ENCODE data around the gene C5orf34.

Gene C5orf34

DNA sequence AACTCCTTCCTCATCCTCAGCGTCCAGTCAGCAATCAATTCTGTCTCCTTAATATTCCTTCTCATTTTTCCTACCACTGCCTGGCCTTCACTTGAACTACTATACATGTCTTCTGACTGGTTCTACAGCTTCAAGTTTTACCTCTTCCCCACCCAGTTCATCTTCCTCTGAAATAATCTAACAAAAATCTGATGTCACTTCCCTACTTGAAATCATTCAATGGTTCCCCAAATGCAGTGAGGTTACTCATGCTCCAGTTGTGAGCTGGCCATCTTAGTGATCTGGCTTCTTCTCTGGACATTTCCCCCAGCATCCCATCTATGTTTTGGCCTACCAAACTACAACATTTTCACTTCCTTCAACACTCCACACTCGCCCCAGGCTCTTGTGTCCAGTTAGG is 16.4 kb downstream of the C5orf34 start:
- ChIA-PET POLR2A (no interaction called here), CTCF (interaction anchor here (1.4 to 3.4 kb wide), 3 partner anchors 10 to 14 kb away, joined by 4 to 26 read pairs (median 13); partner anchors contain the start of gene TMEM267)
- TF ChIP-seq, protein P1, sequence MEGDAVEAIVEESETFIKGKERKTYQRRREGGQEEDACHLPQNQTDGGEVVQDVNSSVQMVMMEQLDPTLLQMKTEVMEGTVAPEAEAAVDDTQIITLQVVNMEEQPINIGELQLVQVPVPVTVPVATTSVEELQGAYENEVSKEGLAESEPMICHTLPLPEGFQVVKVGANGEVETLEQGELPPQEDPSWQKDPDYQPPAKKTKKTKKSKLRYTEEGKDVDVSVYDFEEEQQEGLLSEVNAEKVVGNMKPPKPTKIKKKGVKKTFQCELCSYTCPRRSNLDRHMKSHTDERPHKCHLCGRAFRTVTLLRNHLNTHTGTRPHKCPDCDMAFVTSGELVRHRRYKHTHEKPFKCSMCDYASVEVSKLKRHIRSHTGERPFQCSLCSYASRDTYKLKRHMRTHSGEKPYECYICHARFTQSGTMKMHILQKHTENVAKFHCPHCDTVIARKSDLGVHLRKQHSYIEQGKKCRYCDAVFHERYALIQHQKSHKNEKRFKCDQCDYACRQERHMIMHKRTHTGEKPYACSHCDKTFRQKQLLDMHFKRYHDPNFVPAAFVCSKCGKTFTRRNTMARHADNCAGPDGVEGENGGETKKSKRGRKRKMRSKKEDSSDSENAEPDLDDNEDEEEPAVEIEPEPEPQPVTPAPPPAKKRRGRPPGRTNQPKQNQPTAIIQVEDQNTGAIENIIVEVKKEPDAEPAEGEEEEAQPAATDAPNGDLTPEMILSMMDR (IDR thresholded peaks at IDR 0.05; ENCODE audit: control extremely low read depth, extremely low read depth, low read depth, missing control alignments): no peak
- DNase-seq (ENCODE audit: extremely low spot score): no peak

DNA sequence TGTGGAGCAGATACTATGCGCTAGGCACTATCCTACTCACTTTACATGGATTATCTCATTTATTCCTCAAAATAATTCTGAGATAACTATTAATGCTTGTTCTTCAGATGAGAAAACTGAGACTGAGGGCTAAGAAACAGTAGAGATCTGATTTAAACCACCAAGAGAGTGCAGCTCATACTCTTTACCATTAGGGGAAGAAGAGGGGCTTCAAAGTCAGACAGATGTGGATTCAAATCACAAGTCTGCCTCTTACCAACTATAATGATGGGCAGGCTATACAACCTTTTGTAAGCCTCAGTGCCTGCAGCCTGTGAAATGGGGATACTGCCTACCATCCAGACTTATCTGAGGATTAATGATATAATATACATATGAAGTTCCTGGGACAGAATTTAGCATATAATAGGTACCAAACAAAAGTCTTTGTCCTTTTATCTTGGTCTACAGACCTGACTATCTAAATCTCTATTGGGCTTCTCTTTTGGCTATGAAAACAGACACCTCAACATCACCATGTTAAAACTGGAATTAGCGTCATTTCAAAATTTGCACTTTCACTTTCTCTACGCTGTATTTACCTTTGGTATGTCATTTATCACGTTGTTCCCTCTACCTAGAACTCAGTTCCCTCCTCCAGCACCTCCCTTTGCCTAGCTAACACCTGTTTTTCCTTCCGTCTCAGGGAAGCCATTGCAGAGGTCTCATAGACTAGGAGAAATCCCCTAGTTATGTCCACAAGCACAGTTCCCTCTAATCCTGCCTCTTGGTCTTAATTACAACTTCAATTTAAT is 17.4 kb downstream of the C5orf34 start:
- CTCF ChIA-PET: interaction anchor here (2.7 to 3.4 kb wide), 2 partner anchors 9 to 13 kb away, joined by 13 to 26 read pairs; partner anchors contain the start of gene TMEM267
- TF ChIP-seq, protein P1 (IDR thresholded peaks at IDR 0.05; ENCODE audit: control extremely low read depth, extremely low read depth, low read depth, missing control alignments): no peak
- no peak for DNase-seq (ENCODE audit: extremely low spot score)
- POLR2A ChIA-PET: no interaction called here

DNA sequence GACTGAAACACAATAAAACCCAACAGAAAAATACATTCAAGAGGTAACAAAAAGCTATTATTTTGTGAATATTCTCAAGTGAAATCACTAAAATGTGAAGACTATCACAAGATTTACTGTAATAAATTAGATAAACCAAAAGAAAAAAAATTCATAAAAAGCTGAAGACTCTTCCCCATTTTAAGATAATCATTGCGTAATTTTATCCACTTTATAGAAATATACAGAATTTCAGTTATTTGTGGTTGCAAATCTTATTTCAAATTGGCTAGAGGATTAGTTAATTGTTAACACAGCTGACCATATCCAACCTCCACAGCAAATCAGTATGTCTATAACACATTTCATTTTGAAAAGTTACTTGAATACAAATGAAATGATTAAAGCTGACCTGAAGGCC is 23.6 kb downstream of the C5orf34 start:
- TF ChIP-seq, protein P1 (IDR thresholded peaks at IDR 0.05; ENCODE audit: control extremely low read depth, extremely low read depth, low read depth, missing control alignments): no peak
- no peak for DNase-seq (ENCODE audit: extremely low spot score)
- ChIA-PET CTCF (interaction anchor here (1.2 kb wide), 1 partner anchor 30 kb away, joined by 3 read pairs; no protein-coding TSS in a partner anchor), POLR2A (no interaction called here)

DNA sequence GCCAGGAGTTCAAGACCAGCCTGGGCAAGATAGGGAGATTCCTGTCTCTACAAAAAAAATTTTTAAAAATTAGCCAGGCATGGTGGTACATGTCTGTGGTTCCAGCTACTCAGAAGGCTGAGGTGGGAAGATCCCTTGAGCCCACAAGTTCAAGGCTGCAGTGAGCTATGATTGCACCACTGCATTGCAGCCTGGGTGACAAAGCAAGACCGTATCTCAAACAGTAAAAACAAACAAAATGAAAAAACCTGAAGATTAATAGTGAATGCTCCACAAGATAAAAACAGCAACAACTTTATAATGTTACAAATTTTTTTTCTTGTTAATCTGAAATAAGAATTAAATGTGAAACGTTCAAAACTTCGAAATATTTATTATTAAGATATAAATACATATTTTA is 28.6 kb downstream of the C5orf34 start:
- no peak for DNase-seq (ENCODE audit: extremely low spot score)
- ChIA-PET POLR2A (no interaction called here), CTCF (interaction anchor here (0.9 to 3.6 kb wide), 7 partner anchors 11 to 577 kb away, joined by 3 to 43 read pairs (median 7); partner anchors contain the start of gene CCL28)
- TF ChIP-seq, protein P1 (IDR thresholded peaks at IDR 0.05; ENCODE audit: control extremely low read depth, extremely low read depth, low read depth, missing control alignments): no peak

DNA sequence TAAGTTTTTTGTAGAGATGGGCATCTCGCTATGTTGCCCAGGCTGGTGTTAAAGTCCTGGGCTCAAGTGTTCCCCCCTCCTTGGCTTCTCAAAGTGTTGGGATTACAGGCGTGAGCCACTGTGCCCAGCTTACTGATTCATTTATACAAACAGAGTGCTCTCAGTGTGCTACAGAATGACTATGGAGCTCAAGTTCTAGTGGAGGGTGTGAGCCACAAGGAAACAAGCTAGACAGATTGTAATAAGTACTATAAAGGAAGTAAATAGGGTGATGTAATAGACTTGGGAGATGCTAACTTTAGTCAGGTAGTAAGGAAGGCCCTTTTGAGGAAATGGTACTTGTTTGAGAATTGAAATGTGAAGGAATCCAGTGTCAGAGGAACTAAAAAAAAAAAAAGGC is 29.5 kb downstream of the C5orf34 start:
- DNase-seq (ENCODE audit: extremely low spot score): no peak
- ChIA-PET CTCF (interaction anchor here (0.8 to 3.6 kb wide), 13 partner anchors 10 to 492 kb away, joined by 3 to 43 read pairs (median 7); partner anchors contain the start of genes CCL28 and HMGCS1), POLR2A (no interaction called here)
- TF ChIP-seq, protein P1 (IDR thresholded peaks at IDR 0.05; ENCODE audit: control extremely low read depth, extremely low read depth, low read depth, missing control alignments): no peak

DNA sequence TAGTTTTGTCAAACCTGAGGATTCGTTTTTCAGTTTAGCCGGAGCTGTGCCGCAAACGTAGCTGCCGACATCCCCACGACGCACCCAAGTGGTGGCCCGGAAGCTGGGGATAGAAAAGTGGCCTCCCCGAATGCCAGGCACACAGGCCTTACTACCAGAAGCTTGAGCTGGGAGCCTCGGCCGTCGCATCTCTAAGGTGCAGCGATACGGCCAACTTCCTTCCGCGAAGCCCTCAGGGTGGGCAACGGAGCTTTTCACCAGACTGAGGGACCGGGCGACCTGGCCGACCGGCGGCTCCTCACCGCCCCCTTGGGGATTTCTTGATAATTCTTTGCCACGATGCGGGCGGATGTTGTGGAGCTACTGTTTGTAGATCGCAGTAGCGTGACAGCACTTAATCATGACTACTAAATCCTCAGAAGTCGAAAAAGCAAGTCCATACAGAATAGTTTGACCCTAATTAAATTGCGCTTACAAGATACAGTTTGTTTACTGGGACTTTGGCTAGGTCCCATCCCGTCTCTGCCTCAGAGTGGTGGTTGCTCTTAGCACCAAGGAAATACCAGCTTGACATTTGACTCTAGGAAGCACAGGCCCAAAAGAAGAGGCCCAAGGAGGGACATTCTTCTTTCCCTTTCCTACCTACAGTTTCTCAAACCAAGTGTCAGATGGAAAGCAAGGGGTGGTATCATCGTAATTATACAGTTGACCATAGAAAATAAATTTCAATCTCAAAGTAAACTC is 30.7 kb downstream of the C5orf34 start:
- CTCF ChIA-PET: interaction anchor here (0.6 to 3.6 kb wide), 55 partner anchors 8 to 493 kb away, joined by 3 to 43 read pairs (median 4); partner anchors contain the start of genes C5orf34, CCL28, HMGCS1 and NNT
- TF ChIP-seq, protein P1 (IDR thresholded peaks at IDR 0.05; ENCODE audit: control extremely low read depth, extremely low read depth, low read depth, missing control alignments): peak; percentile 78
- POLR2A ChIA-PET: interaction anchor here (0.7 to 1.9 kb wide), 9 partner anchors 31 to 443 kb away, joined by 4 to 13 read pairs (median 5); partner anchors contain the start of genes C5orf34, HMGCS1, NNT and ZNF131
- peak; percentile 77 for DNase-seq (ENCODE audit: extremely low spot score)

All from GM10248 (cell line).